GM10266 (cell line): ENCODE data around the gene ATF6.
"Not testable (repeated sequence)": the region's sequence is repeated elsewhere in the genome, so short reads cannot be mapped to it uniquely, and the experiment has no call there.

Source experiments
- DNase-seq: peaks from one replicate; pipeline ENCODE4 v3.0.0; 2012; ENCODE audit errors: extremely low spot score
- TF ChIP-seq, protein P1 (sequence below): IDR thresholded peaks from 2 replicates; pipeline ENCODE4 v1.5.1; 2012; ENCODE audit warnings: mild to moderate bottlenecking, low read depth; ENCODE audit not compliant: control insufficient read depth, insufficient read depth; ENCODE audit errors: missing control alignments

Gene ATF6

DNA sequence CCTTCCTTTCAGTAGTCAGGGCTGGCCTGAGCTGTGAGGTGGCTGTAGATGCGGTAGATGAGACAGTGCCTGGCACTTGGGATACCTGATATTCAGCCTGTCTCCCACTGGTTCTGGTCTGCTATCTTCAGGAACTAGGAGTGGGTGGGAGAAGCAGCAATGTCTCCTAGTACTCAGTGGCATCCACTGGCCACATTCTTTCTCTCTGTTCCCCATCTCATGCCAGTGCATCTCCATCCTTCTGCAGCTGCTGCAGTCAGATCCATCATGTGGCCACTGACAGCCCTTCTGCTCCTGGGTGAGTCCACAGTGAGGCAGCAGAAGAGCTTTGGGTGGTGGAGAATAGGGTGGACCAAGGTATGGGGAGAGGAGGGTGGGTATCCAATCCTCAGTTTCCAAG is 43.7 kb upstream of the ATF6 start:
- TF ChIP-seq, protein P1, sequence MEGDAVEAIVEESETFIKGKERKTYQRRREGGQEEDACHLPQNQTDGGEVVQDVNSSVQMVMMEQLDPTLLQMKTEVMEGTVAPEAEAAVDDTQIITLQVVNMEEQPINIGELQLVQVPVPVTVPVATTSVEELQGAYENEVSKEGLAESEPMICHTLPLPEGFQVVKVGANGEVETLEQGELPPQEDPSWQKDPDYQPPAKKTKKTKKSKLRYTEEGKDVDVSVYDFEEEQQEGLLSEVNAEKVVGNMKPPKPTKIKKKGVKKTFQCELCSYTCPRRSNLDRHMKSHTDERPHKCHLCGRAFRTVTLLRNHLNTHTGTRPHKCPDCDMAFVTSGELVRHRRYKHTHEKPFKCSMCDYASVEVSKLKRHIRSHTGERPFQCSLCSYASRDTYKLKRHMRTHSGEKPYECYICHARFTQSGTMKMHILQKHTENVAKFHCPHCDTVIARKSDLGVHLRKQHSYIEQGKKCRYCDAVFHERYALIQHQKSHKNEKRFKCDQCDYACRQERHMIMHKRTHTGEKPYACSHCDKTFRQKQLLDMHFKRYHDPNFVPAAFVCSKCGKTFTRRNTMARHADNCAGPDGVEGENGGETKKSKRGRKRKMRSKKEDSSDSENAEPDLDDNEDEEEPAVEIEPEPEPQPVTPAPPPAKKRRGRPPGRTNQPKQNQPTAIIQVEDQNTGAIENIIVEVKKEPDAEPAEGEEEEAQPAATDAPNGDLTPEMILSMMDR: no peak
- no peak for DNase-seq

DNA sequence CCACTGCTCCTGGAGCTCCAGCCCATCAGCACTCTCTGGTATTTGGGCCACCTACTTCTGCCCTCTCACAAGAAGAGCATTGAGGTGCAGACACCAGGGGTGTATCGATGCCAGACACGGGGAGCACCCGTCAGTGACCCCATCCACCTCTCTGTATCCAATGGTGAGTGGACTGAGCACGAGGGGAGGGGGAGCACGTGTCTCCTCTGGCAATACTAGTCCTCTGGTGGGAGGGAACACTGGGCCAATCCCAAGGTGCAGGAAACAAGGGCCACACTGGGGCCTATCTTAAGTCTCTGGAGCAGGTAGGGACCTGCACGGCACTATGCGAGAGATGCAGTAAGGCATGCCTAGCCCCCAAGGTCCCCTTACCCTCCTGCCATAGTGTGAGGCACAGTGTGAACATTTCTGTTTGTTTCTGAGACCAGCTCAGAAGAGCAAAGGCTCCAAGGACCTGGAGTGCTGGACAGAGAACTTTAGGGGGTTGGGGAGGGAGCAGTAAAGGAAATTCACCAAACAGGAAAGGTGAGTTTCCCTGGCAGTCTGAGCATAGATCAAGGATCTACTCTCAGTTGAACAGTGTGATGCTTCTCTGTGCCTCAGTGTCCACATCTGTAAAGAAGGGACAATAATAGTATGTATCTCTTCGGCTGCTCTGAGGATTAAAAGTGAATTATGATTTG is 42.5 kb upstream of the ATF6 start:
- TF ChIP-seq, protein P1: no peak
- DNase-seq: no peak

DNA sequence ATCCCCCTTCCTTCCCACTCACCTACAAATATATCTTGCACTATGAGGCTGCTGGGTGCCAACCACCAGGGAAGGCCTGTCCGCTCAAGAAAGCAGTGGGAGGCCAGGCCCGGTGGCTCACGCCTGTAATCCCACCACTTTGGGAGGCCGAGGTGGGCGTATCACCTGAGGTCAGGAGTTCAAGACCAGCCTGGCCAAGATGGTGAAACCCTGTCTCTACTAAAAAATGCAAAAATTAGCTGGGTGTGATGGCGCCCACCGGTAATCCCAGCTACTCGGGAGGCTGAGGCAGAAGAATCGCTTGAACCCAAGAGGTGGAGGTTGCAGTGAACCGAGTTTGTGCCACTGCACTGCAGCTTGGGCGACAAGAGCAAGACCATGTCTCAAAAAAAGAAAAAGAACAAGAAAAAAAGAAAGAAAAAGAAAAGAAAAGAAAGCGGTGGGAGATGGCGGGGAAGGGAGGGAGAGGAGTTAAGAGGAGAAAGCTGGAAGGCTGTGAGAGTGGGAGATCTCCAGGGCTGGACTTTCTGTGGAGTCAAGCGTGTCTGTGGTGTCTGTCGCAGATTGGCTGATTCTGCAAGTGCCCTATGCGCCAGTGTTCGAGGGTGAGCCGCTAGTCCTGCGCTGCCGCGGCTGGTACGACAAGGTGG is 40.7 kb upstream of the ATF6 start:
- DNase-seq: not testable (repeated sequence)

DNA sequence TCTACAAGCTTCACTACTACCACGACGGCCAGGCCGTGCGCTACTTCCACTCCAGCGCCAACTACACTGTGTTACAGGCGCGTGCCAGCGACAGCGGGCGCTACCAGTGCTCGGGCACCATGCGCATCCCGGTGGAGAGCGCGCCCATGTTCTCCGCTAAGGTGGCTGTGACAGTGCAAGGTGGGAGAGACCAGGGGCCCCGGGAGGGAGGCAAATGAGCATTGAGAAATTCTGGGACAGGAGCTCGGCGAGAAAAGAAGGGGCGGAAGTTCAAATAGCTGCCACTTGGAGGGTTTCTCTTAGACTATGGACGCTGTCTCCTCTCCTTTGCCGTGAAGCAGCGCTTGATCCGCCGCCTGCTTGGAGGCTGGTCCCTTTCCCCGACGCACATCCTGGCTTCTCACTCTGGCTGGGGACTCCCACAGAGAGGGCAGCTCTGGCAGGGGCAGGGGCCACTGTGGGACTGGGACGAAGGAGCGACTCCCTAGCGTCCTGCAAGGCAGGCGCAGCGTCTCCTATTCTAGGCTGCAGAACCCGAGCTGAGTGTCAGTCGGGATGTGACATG is 40.1 kb upstream of the ATF6 start:
- TF ChIP-seq, protein P1: peak; percentile 13
- peak; percentile 42 for DNase-seq

DNA sequence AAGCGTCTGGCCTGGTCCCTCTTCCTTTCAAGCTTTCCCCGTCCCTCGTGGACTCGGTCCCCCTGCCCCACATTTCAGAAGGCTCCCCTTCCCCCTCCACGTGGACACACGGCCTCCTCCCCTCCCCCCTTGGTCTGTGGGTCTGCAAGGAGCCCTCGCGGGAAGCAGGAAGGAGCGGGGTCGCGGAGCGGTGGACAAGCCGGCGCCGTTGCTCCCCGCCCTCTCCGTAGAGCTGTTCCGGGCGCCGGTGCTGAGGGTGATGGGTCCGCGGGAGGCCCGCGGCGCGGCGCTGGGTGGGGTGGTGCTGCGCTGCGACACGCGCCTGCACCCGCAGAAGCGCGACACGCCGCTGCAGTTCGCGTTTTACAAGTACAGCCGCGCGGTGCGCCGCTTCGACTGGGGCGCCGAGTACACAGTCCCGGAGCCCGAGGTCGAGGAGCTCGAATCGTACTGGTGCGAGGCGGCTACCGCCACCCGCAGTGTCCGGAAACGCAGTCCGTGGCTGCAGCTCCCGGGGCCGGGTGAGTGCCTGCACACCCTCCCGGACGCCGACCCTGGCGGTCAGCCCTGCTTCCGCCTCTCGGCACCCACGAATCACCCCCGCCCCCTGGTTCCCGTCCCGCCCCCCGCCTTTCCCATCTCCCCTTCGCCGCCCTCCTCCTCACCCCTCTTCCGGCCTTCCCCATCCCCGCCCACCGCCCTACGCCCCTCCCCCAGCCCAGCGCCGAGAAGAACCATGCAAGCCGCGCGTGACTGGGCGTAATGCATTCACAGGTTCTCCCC is 39.5 kb upstream of the ATF6 start:
- TF ChIP-seq, protein P1: no peak
- peak; percentile 88 for DNase-seq

DNA sequence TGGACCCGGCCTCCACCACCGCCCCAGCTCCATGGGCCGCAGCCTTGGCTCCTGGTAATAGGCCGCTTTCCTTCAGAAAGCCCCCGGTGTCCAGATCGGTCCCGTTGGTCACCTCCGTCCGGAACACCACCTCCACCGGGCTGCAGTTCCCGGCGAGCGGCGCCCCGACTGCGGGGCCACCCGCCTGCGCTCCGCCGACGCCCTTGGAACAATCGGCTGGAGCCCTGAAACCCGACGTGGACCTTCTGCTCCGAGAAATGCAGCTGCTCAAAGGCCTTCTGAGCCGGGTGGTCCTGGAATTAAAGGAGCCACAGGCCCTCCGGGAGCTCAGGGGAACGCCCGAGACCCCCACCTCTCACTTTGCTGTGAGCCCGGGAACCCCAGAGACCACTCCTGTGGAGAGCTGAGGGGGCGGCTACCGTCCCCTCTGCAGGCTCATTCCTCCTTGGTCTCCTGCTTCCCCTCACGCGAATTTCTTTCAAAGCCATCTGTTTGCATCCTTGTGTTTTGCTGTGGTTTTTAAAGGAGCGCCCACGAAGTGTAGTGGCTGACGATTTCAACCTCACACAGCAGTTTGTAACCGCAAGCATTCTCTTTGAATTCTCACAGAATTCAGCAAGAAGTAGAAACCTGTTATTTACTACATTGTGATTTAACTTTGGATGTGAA is 38.7 kb upstream of the ATF6 start:
- DNase-seq: no peak
- TF ChIP-seq, protein P1: no peak
